ENCODE data around the gene ABLIM3. TPM values are rescaled to one million over a fixed set of nuclear protein-coding genes. Genes with fewer than 3 reads are reported as not detected.

Gene ABLIM3
- polyA plus RNA-seq, 1 donor (not counting 4 experiments of a cell fraction or from before 2014, with no cell fraction given), result 7.9 TPM

- H3K9me1 ChIP-seq (ENCODE audit: control insufficient read depth, extremely low read depth, insufficient read depth, low read length), result no peaks in the 10 kb centered on the region
- peaks cover 15% of the 10 kb centered on the region for H3K4me1 ChIP-seq (ENCODE audit: control insufficient read depth, extremely low read depth, insufficient read depth, low read length)
- dilution Hi-C loops (cut with MboI; ENCODE audit: extremely low pct_ligation_motif_present, low sequenced_read_pairs), result no loop called here
- H3K4me2 ChIP-seq (ENCODE audit: control insufficient read depth, extremely low read depth, insufficient read depth, low read depth, low read length), result no peak overlapping the region
- no peak overlapping the region for H2AFZ ChIP-seq (ENCODE audit: control insufficient read depth, low read length)
- no peaks in the 10 kb centered on the region for H4K20me1 ChIP-seq (ENCODE audit: control insufficient read depth, extremely low read depth, insufficient read depth, low read length)
- no peaks in the 10 kb centered on the region for H3K36me3 ChIP-seq (ENCODE audit: control insufficient read depth in 2 of 2, extremely low read depth in 1 of 2, insufficient read depth in 2 of 2, low read length in 2 of 2)
- FAIRE-seq, result no peak
- H3K79me2 ChIP-seq (ENCODE audit: control insufficient read depth, insufficient read depth, low read length), result no peaks in the 10 kb centered on the region
- H3K9me3 ChIP-seq (ENCODE audit: control insufficient read depth, low read depth, low read length), result no peaks in the 10 kb centered on the region
- H3K27ac ChIP-seq (ENCODE audit: control insufficient read depth, insufficient read depth, low read length), result no peak overlapping the region
- no peak overlapping the region for H3K4me3 ChIP-seq (ENCODE audit: control insufficient read depth in 2 of 3, extremely low read depth in 1 of 3, insufficient read depth in 2 of 3, low read depth in 1 of 3, low read length in 3 of 3)
- H3K9ac ChIP-seq (ENCODE audit: control insufficient read depth, extremely low read depth, insufficient read depth, low read length), result no peak overlapping the region
- H3K27me3 ChIP-seq (ENCODE audit: control insufficient read depth, extremely low read depth, insufficient read depth, low read length), result no peaks in the 10 kb centered on the region
- no peak for TF ChIP-seq CTCF (optimal IDR thresholded peaks at IDR 0.05 in 1 of 3, IDR thresholded peaks at IDR 0.05 in 1 of 3, conservative IDR thresholded peaks at IDR 0.05 in 1 of 3; ENCODE audit: extremely low read depth in 1 of 3, insufficient read depth in 2 of 3, low read length in 3 of 3)
- TF ChIP-seq EZH2 (IDR thresholded peaks at IDR 0.05; ENCODE audit: low read length), result no peak
- no peak for DNase-seq (ENCODE audit: low read depth, low spot score)
Observed at GRCh38 chr5:149210968-149211490, 69.7 kb downstream of the ABLIM3 start.

GRCh38 chr5:149211566-149211965 is 70.3 kb downstream of the ABLIM3 start:
- no peak overlapping the region for H3K9ac ChIP-seq (ENCODE audit: control insufficient read depth, extremely low read depth, insufficient read depth, low read length)

More at GRCh38 chr5:149211566-149211965, 70.3 kb downstream of the ABLIM3 start:
- FAIRE-seq (no peak), DNase-seq (ENCODE audit: low read depth, low spot score) (no peak)
- H3K9me1 ChIP-seq (ENCODE audit: control insufficient read depth, extremely low read depth, insufficient read depth, low read length), result no peaks in the 10 kb centered on the region
- H3K9me3 ChIP-seq (ENCODE audit: control insufficient read depth, low read depth, low read length), result no peaks in the 10 kb centered on the region
- H3K4me1 ChIP-seq (ENCODE audit: control insufficient read depth, extremely low read depth, insufficient read depth, low read length), result peaks cover 10% of the 10 kb centered on the region
- H4K20me1 ChIP-seq (ENCODE audit: control insufficient read depth, extremely low read depth, insufficient read depth, low read length), result no peaks in the 10 kb centered on the region
- TF ChIP-seq CTCF (optimal IDR thresholded peaks at IDR 0.05 in 1 of 3, IDR thresholded peaks at IDR 0.05 in 1 of 3, conservative IDR thresholded peaks at IDR 0.05 in 1 of 3; ENCODE audit: extremely low read depth in 1 of 3, insufficient read depth in 2 of 3, low read length in 3 of 3), result no peak
- TF ChIP-seq EZH2 (IDR thresholded peaks at IDR 0.05; ENCODE audit: low read length), result no peak
- no peaks in the 10 kb centered on the region for H3K36me3 ChIP-seq (ENCODE audit: control insufficient read depth in 2 of 2, extremely low read depth in 1 of 2, insufficient read depth in 2 of 2, low read length in 2 of 2)
- H2AFZ ChIP-seq (ENCODE audit: control insufficient read depth, low read length), result no peak overlapping the region
- no peak overlapping the region for H3K4me3 ChIP-seq (ENCODE audit: control insufficient read depth in 2 of 3, extremely low read depth in 1 of 3, insufficient read depth in 2 of 3, low read depth in 1 of 3, low read length in 3 of 3)
- H3K79me2 ChIP-seq (ENCODE audit: control insufficient read depth, insufficient read depth, low read length), result no peaks in the 10 kb centered on the region
- dilution Hi-C loops (cut with MboI; ENCODE audit: extremely low pct_ligation_motif_present, low sequenced_read_pairs), result no loop called here
- H3K27me3 ChIP-seq (ENCODE audit: control insufficient read depth, extremely low read depth, insufficient read depth, low read length), result no peaks in the 10 kb centered on the region
- no peak overlapping the region for H3K27ac ChIP-seq (ENCODE audit: control insufficient read depth, insufficient read depth, low read length)
- no peak overlapping the region for H3K4me2 ChIP-seq (ENCODE audit: control insufficient read depth, extremely low read depth, insufficient read depth, low read depth, low read length)
